SK-N-DZ (cell line): ENCODE measurements around the gene PLEKHH1.
"Not testable (repeated sequence)": the region's sequence is repeated elsewhere in the genome, so short reads cannot be mapped to it uniquely, and the experiment has no call there.

Experiments used
- DNase-seq: peaks from one replicate; pipeline ENCODE4 v3.0.0-alpha.2; 2015; ENCODE audit warnings: low spot score

PLEKHH1 gene

GRCh38 chr14:67579636-67580035 lies 46.5 kb downstream of the PLEKHH1 start:
- DNase-seq, result no peak

- no peak for DNase-seq
Measured at GRCh38 chr14:67580336-67581171, 47.5 kb downstream of the PLEKHH1 start.

- no peak for DNase-seq
Measured at GRCh38 chr14:67581643-67582042, 48.6 kb downstream of the PLEKHH1 start.

- DNase-seq, result no peak
Measured at GRCh38 chr14:67582061-67582460, 49.0 kb downstream of the PLEKHH1 start.

GRCh38 chr14:67583711-67584644 lies 50.9 kb downstream of the PLEKHH1 start:
- DNase-seq, result peak; percentile 47

GRCh38 chr14:67584978-67585377 lies 51.9 kb downstream of the PLEKHH1 start:
- no peak for DNase-seq

GRCh38 chr14:67586369-67586768 lies 53.3 kb downstream of the PLEKHH1 start:
- DNase-seq, result no peak

GRCh38 chr14:67589204-67589770 lies 56.2 kb downstream of the PLEKHH1 start:
- DNase-seq, result no peak

GRCh38 chr14:67593650-67594049 lies 60.6 kb downstream of the PLEKHH1 start:
- not testable (repeated sequence) for DNase-seq

GRCh38 chr14:67595392-67595791 lies 62.3 kb downstream of the PLEKHH1 start:
- DNase-seq, result no peak

- peak; percentile 78 for DNase-seq
Measured at GRCh38 chr14:67599698-67600561, 66.8 kb downstream of the PLEKHH1 start, which contains the start of gene PIGH. Gene PIGH (minus strand): TSS chr14:67600268. CDS start chr14:67600203, 65 bp downstream.

GRCh38 chr14:67600562-67600974 lies 67.5 kb downstream of the PLEKHH1 start:
- DNase-seq, result not testable (repeated sequence)

GRCh38 chr14:67602076-67602475 lies 69.0 kb downstream of the PLEKHH1 start:
- no peak for DNase-seq

- DNase-seq, result no peak
Measured at GRCh38 chr14:67602995-67603545, 70.0 kb downstream of the PLEKHH1 start.

- DNase-seq, result no peak
Measured at GRCh38 chr14:67607646-67608045, 74.6 kb downstream of the PLEKHH1 start.

- no peak for DNase-seq
Measured at GRCh38 chr14:67609642-67610310, 76.7 kb downstream of the PLEKHH1 start.

GRCh38 chr14:67610491-67610890 lies 77.4 kb downstream of the PLEKHH1 start:
- no peak for DNase-seq

- peak; percentile 54 for DNase-seq
Measured at GRCh38 chr14:67618617-67619063, 85.5 kb downstream of the PLEKHH1 start.

GRCh38 chr14:67619446-67620216 lies 86.5 kb downstream of the PLEKHH1 start, which contains the start of gene ARG2:
Gene ARG2 (plus strand): TSS chr14:67619920. CDS start chr14:67619978, 58 bp downstream.
- DNase-seq, result peak; percentile 92
